H1 (cell line): Measurements from ENCODE around the gene KCND3.

ENCODE experiments used
- BACH1 ChIP-seq: IDR thresholded peaks from 2 replicates; pipeline ENCODE4 v1.6.1; 2012; ENCODE audit warnings: low read length, improper control_type of control experiment
- CREB1 ChIP-seq: IDR thresholded peaks from 2 replicates; pipeline ENCODE4 v1.6.1; 2012; ENCODE audit warnings: inconsistent platforms
- CTCF ChIP-seq, 3 experiments: IDR thresholded peaks; 1 replicate in 2 of 3; 2 replicates in 1 of 3; pipeline versions ENCODE4 v1.5.1 to v1.6.1; 2011; ENCODE audit warnings: low read length in 3 of 3, mild to moderate bottlenecking in 3 of 3, inconsistent platforms in 2 of 3, low read depth in 1 of 3, moderate library complexity in 1 of 3; ENCODE audit not compliant: insufficient read depth in 1 of 3; ENCODE audit errors: control extremely low read depth in 1 of 3
- EP300 ChIP-seq, 2 experiments: IDR thresholded peaks; 1 replicate in 1 of 2; 2 replicates in 1 of 2; pipeline ENCODE4 v1.6.1; 2011 to 2012; ENCODE audit warnings: low read depth in 2 of 2, low read length in 2 of 2, mild to moderate bottlenecking in 2 of 2, borderline replicate concordance in 1 of 2, inconsistent platforms in 1 of 2, moderate library complexity in 1 of 2
- PHF8 ChIP-seq: fragments of 200-600 bp; sonication (generic); conservative IDR thresholded peaks from 2 replicates; pipeline ENCODE4 v1.7.1; 2012; ENCODE audit warnings: low read depth, mild to moderate bottlenecking, inconsistent platforms, low read length, moderate library complexity
- POLR2A ChIP-seq, 2 experiments: IDR thresholded peaks; 1 replicate in 1 of 2; 2 replicates in 1 of 2; pipeline ENCODE4 v1.6.1; 2011; ENCODE audit warnings: low read depth in 2 of 2, low read length in 2 of 2, mild to moderate bottlenecking in 2 of 2; ENCODE audit errors: control extremely low read depth in 1 of 2
- POLR2AphosphoS5 ChIP-seq: IDR thresholded peaks from 2 replicates; pipeline ENCODE4 v1.6.1; 2011; ENCODE audit warnings: low read depth, low read length
- TAF7 ChIP-seq: optimal IDR thresholded peaks from 2 replicates; pipeline ENCODE3; 2011; ENCODE audit warnings: low read depth, mild to moderate bottlenecking, inconsistent platforms, low read length, moderate library complexity, borderline replicate concordance
- TEAD4 ChIP-seq: IDR thresholded peaks from 2 replicates; pipeline ENCODE4 v1.6.1; 2012; ENCODE audit warnings: low read depth, low read length, inconsistent platforms, mixed read lengths
- ZNF274 ChIP-seq: IDR thresholded peaks from 2 replicates; pipeline ENCODE4 v1.7.0; 2012; ENCODE audit warnings: low read length, borderline replicate concordance; ENCODE audit errors: extremely low read depth

GRCh38 chr1:111968511-111968910, 21.0 kb downstream of the KCND3 start:
- TF ChIP-seq CREB1 = no peak
- TF ChIP-seq CTCF (IDR thresholded peaks at IDR 0.05; ENCODE audit: control extremely low read depth in 1 of 3, insufficient read depth in 1 of 3, low read depth in 1 of 3, low read length in 3 of 3) = no peak
- TF ChIP-seq EP300 (IDR thresholded peaks at IDR 0.05; ENCODE audit: borderline replicate concordance in 1 of 2, low read depth in 2 of 2, low read length in 2 of 2) = no peak
- TF ChIP-seq ZNF274 = no peak
- TF ChIP-seq POLR2AphosphoS5 = no peak
- TF ChIP-seq POLR2A (IDR thresholded peaks at IDR 0.05; ENCODE audit: control extremely low read depth in 1 of 2, low read depth in 2 of 2, low read length in 2 of 2) = no peak
- no peak for TF ChIP-seq PHF8
- TF ChIP-seq TEAD4 = no peak
- no peak for TF ChIP-seq BACH1
- no peak for TF ChIP-seq TAF7
